ENCODE data around the gene KCNE3.

Gene KCNE3

GRCh38 chr11:74466916-74467885 is at the start of gene KCNE3:
Gene KCNE3 (minus strand): TSS chr11:74467549. CDS start chr11:74457563, 9,986 bp downstream.
- Histone ChIP-seq H3K4me1 (ENCODE audit: low read length) (no peaks in the 10 kb centered on the region), H3K4me2 (ENCODE audit: low read length) (no peak within 1 kb of the TSS), H4K20me1 (ENCODE audit: insufficient read depth, low read length) (no peaks in the 10 kb centered on the region), H3K36me3 (replicated peaks; ENCODE audit: low read depth, low read length) (no peaks in the 10 kb centered on the region), H3K4me3 (ENCODE audit: low read length) (no peak within 1 kb of the TSS), H3K9ac (ENCODE audit: low read length) (no peak within 1 kb of the TSS), H3K27me3 (ENCODE audit: low read depth, low read length) (no peaks in the 10 kb centered on the region), H3K79me2 (ENCODE audit: low read length) (no peaks in the 10 kb centered on the region), H3K27ac (ENCODE audit: low read length) (no peak within 1 kb of the TSS), H2AFZ (ENCODE audit: low read depth, low read length) (no peak within 1 kb of the TSS), H3K9me3 (ENCODE audit: insufficient read depth, low read length) (no peaks in the 10 kb centered on the region)
- TF ChIP-seq CTCF (IDR thresholded peaks at IDR 0.05; ENCODE audit: low read depth, low read length) (no peak), EZH2phosphoT487 (IDR thresholded peaks at IDR 0.05; ENCODE audit: low read depth) (no peak)

- Histone ChIP-seq H3K4me1 (ENCODE audit: low read length) (no peaks in the 10 kb centered on the region), H3K4me3 (ENCODE audit: low read length) (no peak overlapping the region), H3K27me3 (ENCODE audit: low read depth, low read length) (no peaks in the 10 kb centered on the region), H3K4me2 (ENCODE audit: low read length) (no peak overlapping the region), H4K20me1 (ENCODE audit: insufficient read depth, low read length) (no peaks in the 10 kb centered on the region), H3K9ac (ENCODE audit: low read length) (no peak overlapping the region), H3K36me3 (replicated peaks; ENCODE audit: low read depth, low read length) (no peaks in the 10 kb centered on the region), H3K27ac (ENCODE audit: low read length) (no peak overlapping the region), H3K9me3 (ENCODE audit: insufficient read depth, low read length) (peaks cover 5% of the 10 kb centered on the region; the same call in 1 of the 2 replicates), H3K79me2 (ENCODE audit: low read length) (no peaks in the 10 kb centered on the region), H2AFZ (ENCODE audit: low read depth, low read length) (no peak overlapping the region)
- TF ChIP-seq EZH2phosphoT487 (IDR thresholded peaks at IDR 0.05; ENCODE audit: low read depth) (no peak), CTCF (IDR thresholded peaks at IDR 0.05; ENCODE audit: low read depth, low read length) (no peak)
Measured at GRCh38 chr11:74507582-74507981, 40.2 kb upstream of the KCNE3 start.

GRCh38 chr11:74506823-74507222 is 39.5 kb upstream of the KCNE3 start:
- Histone ChIP-seq H3K4me3 (ENCODE audit: low read length) (no peak overlapping the region), H3K4me1 (ENCODE audit: low read length) (no peaks in the 10 kb centered on the region), H2AFZ (ENCODE audit: low read depth, low read length) (no peak overlapping the region), H3K27ac (ENCODE audit: low read length) (no peak overlapping the region), H3K9ac (ENCODE audit: low read length) (no peak overlapping the region), H3K4me2 (ENCODE audit: low read length) (no peak overlapping the region), H4K20me1 (ENCODE audit: insufficient read depth, low read length) (no peaks in the 10 kb centered on the region), H3K9me3 (ENCODE audit: insufficient read depth, low read length) (peaks cover 13% of the 10 kb centered on the region; the same call in 1 of the 2 replicates), H3K79me2 (ENCODE audit: low read length) (no peaks in the 10 kb centered on the region), H3K27me3 (ENCODE audit: low read depth, low read length) (no peaks in the 10 kb centered on the region), H3K36me3 (replicated peaks; ENCODE audit: low read depth, low read length) (no peaks in the 10 kb centered on the region)
- TF ChIP-seq CTCF (IDR thresholded peaks at IDR 0.05; ENCODE audit: low read depth, low read length) = no peak
- TF ChIP-seq EZH2phosphoT487 (IDR thresholded peaks at IDR 0.05; ENCODE audit: low read depth) = no peak

- no peak overlapping the region for H3K27ac ChIP-seq (ENCODE audit: low read length)
- no peak overlapping the region for H3K4me2 ChIP-seq (ENCODE audit: low read length)
- peaks cover 14% of the 10 kb centered on the region; the same call in 1 of the 2 replicates for H3K9me3 ChIP-seq (ENCODE audit: insufficient read depth, low read length)
Measured at GRCh38 chr11:74505911-74506310, 38.6 kb upstream of the KCNE3 start.

More at GRCh38 chr11:74505911-74506310, 38.6 kb upstream of the KCNE3 start:
- H3K4me3 ChIP-seq (ENCODE audit: low read length) = no peak overlapping the region
- no peaks in the 10 kb centered on the region for H3K79me2 ChIP-seq (ENCODE audit: low read length)
- no peak overlapping the region for H2AFZ ChIP-seq (ENCODE audit: low read depth, low read length)
- TF ChIP-seq CTCF (IDR thresholded peaks at IDR 0.05; ENCODE audit: low read depth, low read length) (no peak), EZH2phosphoT487 (IDR thresholded peaks at IDR 0.05; ENCODE audit: low read depth) (no peak)
- H3K9ac ChIP-seq (ENCODE audit: low read length) = no peak overlapping the region
- H3K36me3 ChIP-seq (replicated peaks; ENCODE audit: low read depth, low read length) = no peaks in the 10 kb centered on the region
- no peaks in the 10 kb centered on the region for H3K4me1 ChIP-seq (ENCODE audit: low read length)
- no peaks in the 10 kb centered on the region for H3K27me3 ChIP-seq (ENCODE audit: low read depth, low read length)
- no peaks in the 10 kb centered on the region for H4K20me1 ChIP-seq (ENCODE audit: insufficient read depth, low read length)
